BJ (cell line): Measurements from ENCODE around the gene PDGFD. TPM values are rescaled to one million over a fixed set of nuclear protein-coding genes. Genes with fewer than 3 reads are reported as not detected.

Experiments used
- CTCF ChIA-PET: fragments of 350-600 bp; formaldehyde crosslinking; extraction: SDS; loops from one replicate; lab custom pipeline; 2021; ENCODE audit warnings: antibody characterized with exemption, inconsistent platforms; lab: Yijun Ruan, JAX
- POLR2A ChIA-PET: fragments of 300-600 bp; sonication (Branson Sonifier 250); formaldehyde crosslinking; extraction: SDS; loops from one replicate; lab custom pipeline; 2021; ENCODE audit warnings: antibody characterized with exemption; lab: Charles Lee
- DNase-seq: peaks from one replicate; pipeline ENCODE4 v3.0.0-alpha.2; 2011; ENCODE audit warnings: low read depth
- H3K27me3 ChIP-seq: 2 replicates; pipeline ENCODE4 v1.6.0; 2011; ENCODE audit warnings: low read length; ENCODE audit not compliant: control insufficient read depth, insufficient read depth
- H3K36me3 ChIP-seq: 2 replicates; pipeline ENCODE4 v1.5.1; 2011; ENCODE audit warnings: low read length; ENCODE audit not compliant: control insufficient read depth, insufficient read depth
- H3K4me3 ChIP-seq: 2 replicates; pipeline ENCODE4 v1.5.1; 2011; ENCODE audit warnings: low read depth, mild to moderate bottlenecking, control low read depth, low read length
- CTCF ChIP-seq: IDR thresholded peaks from 2 replicates; pipeline ENCODE4 v1.5.1; 2011; ENCODE audit warnings: low read depth, mild to moderate bottlenecking, control low read depth, inconsistent platforms, low read length, moderate library complexity; ENCODE audit not compliant: insufficient read depth
- polyA plus RNA-seq: library from polyadenylated mRNA; depleted of rRNA; stranded (reverse); fragments of >200 nt; gene quantifications from 2 replicates; pipeline ENCODE4 v1.2.3, GENCODE V29; 2011

Gene PDGFD
- polyA plus RNA-seq, 1 experiment: 0.72 TPM

GRCh38 chr11:103994518-103994917 is 169.4 kb downstream of the PDGFD start:
- no peaks in the 10 kb centered on the region for H3K36me3 ChIP-seq
- ChIA-PET POLR2A (no interaction called here), CTCF (no interaction called here)
- H3K27me3 ChIP-seq: no peaks in the 10 kb centered on the region
- DNase-seq: no peak
- TF ChIP-seq CTCF: no peak
- no peak overlapping the region for H3K4me3 ChIP-seq

DNA sequence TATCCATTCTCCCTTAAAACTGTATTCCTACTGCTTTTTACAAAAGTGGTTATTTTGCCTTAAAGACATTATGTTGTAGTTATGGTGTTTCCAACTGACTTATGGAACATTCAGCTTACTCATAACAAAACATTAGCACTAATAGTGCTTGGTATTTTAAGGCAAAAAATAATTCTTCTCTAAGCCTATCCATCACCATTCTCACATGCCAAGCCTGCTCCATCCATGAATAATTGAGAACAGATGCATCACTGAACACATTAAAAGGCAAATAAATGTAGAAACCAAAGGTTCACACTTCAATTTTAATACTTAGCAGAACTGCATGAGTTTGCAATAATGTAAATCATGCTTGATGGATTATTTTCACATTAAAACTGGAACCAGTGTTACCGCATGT is 169.9 kb downstream of the PDGFD start:
- TF ChIP-seq CTCF: no peak
- H3K4me3 ChIP-seq: no peak overlapping the region
- no peaks in the 10 kb centered on the region for H3K27me3 ChIP-seq
- ChIA-PET POLR2A (no interaction called here), CTCF (no interaction called here)
- DNase-seq: no peak
- H3K36me3 ChIP-seq: no peaks in the 10 kb centered on the region

DNA sequence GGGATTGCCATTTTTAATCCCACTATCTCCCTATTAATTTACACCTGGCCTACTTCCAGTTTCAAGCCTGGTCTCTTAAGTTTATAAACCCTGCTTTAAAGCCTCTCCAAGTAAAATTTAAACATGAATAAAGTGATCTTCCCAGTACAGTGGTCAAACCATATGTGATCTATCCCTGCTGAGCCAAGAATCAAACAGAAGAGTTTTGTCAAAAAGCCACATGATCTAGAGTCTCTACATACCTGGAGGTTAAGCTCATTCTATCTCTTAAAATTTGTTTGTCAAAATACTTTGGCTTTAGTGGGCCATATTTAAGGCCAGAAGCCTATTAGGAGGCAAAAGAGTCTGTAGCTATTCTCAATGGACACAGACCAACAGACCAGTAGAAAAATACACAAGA is 170.4 kb downstream of the PDGFD start:
- Histone ChIP-seq H3K4me3 (no peak overlapping the region), H3K27me3 (no peaks in the 10 kb centered on the region), H3K36me3 (no peaks in the 10 kb centered on the region)
- TF ChIP-seq CTCF: no peak
- DNase-seq: no peak
- ChIA-PET CTCF (no interaction called here), POLR2A (no interaction called here)

DNA sequence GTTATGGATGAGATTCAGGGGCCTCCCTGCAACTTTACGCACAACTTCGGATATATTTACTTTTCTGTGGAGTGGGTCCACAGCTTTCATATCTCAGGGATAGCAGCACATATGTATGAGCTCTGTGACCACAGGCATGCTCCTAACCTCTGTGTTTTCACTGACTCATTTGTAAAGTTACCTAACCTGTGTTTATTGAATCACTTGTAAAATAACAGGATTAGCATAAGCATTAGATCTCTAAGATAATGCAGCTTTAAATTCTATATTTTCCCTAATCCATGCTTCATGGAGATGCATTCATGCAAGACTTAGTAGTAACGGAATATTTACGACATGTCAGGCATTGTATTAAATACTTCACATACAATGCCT is 175.4 kb downstream of the PDGFD start:
- Histone ChIP-seq H3K4me3 (no peak overlapping the region), H3K36me3 (no peaks in the 10 kb centered on the region), H3K27me3 (no peaks in the 10 kb centered on the region)
- POLR2A ChIA-PET: interaction anchor here (0.7 kb wide), 1 partner anchor 118 kb away, joined by 3 read pairs; no protein-coding TSS in a partner anchor
- CTCF ChIA-PET: interaction anchor here (0.8 to 2.1 kb wide), 2 partner anchors 107 to 306 kb away, joined by 3 to 8 read pairs; no protein-coding TSS in a partner anchor
- no peak for TF ChIP-seq CTCF
- DNase-seq: no peak

- POLR2A ChIA-PET: interaction anchor here (0.7 kb wide), 1 partner anchor 119 kb away, joined by 3 read pairs; no protein-coding TSS in a partner anchor
- DNase-seq: no peak
- CTCF ChIA-PET: interaction anchor here (0.8 to 2.1 kb wide), 4 partner anchors 9 to 305 kb away, joined by 3 to 8 read pairs (median 4); no protein-coding TSS in a partner anchor
Measured at GRCh38 chr11:103987629-103988594, 176.0 kb downstream of the PDGFD start.

More at GRCh38 chr11:103987629-103988594, 176.0 kb downstream of the PDGFD start:
- Histone ChIP-seq H3K4me3 (no peak overlapping the region), H3K36me3 (no peaks in the 10 kb centered on the region), H3K27me3 (no peaks in the 10 kb centered on the region)
- no peak for TF ChIP-seq CTCF
